Measurements from ENCODE around the gene ACOT7.
A peak's percentile ranks its signal among the peaks of the same experiment; 100 is the strongest.

ACOT7 gene

DNA sequence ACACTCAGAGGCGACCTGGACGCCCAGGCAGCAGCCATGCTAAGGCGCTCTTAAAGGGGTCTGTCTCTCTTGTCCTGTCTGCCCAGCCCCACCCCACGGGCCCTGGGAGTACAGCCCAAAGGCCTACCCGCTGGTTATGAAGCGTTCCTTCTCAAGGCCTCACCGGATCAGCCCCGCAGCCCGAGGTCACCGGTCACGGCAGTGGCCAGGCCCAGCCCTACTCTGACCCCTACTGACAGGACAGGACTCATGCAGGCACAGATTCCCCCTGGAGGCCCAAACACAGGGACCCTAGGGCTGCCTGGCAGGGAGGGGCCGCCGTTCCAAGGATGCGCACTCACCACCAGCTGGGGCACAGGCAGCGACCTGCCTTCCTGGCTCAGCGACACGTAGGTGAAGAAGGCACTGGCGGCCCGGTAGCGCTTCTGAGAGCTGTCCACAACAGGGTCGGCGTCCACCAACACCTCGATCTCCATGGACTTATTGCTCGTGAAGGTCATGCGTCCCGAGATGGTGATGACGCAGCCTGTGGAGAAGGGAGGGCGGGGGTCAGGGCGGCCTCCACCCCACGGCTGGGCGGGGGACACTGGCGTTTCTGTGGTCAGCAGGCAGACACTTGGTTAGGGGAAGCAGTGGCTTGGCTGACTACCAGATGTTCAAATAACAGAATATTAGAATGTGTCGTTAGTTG lies 112.7 kb downstream of the ACOT7 start:
- DNase-seq = no peak

DNA sequence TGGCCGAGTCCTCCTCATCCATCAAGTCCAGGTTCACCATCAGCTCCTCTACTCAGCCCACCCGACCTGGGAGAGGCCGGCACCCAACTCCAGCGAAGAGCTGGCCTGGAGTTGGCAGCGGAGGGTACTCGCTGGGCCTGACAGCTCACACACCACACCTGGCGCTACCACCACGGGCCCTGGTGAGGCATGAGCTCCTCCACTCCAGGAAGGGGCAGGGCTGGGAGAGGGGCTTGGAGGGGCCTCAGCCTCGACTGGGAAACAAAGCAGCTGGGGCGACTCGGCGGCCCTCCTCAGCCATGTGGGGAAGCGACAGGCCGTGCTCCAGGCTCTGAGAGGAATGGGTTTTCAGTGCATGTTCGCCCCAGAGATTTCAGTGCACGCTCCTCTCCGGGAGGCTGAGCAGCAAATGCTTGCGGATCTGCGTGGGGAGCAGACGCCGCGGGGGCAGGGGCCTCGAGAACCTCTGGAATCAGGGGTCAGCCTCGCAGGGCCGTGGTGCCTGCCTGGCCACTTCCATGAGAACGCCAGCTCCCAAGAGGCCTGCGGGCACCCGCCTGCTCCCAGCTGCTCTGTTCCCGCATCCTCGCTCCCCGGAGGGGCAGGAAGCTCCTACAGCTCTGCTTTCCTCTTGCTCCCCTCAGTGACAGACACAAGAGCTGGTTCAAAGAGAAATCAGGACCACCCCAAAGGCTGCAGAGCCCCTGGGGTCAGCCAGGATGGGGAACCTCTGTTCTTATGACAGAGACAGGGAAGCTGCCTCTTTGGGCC lies 113.8 kb downstream of the ACOT7 start:
- no peak for DNase-seq

DNA sequence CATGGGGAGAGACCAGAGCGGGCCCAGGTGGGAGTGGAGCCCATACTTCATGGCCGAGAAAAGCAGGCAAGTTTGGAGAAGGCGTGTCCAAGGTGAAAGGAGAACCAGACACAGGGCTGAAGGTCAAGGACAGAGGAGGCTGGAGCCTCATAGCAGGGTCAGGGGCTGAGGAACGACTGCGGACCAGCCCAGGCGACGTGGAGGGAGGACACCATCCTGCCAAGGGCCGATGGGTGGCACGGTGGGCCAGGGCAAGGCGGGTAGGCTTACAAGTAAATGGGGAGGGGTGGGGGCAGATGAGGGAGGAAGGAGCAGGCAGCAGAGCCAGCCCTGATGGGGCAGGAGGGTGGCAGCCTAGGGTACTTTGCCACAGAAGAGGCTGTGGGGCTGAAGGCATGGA lies 114.5 kb downstream of the ACOT7 start:
- DNase-seq = no peak

DNA sequence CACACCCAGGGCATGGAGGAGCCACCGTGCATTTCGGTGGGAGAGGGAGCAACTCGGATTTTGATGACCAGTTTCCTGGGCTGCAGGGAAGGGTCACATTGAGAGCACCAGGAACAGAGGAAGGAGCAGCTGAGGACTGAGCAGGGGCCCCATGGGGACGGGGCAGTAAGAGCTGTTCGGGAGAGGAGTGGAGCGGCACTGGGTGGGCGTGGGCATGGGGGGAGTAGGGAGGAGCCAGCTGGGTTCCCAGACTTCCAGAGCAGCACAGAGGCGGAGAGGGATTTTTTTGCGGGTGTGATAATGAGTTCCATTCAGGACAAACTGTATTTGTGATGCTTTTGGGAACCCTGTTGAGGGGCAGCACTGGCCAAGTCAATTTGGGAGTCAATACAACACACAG lies 115.3 kb downstream of the ACOT7 start:
- no peak for DNase-seq

DNA sequence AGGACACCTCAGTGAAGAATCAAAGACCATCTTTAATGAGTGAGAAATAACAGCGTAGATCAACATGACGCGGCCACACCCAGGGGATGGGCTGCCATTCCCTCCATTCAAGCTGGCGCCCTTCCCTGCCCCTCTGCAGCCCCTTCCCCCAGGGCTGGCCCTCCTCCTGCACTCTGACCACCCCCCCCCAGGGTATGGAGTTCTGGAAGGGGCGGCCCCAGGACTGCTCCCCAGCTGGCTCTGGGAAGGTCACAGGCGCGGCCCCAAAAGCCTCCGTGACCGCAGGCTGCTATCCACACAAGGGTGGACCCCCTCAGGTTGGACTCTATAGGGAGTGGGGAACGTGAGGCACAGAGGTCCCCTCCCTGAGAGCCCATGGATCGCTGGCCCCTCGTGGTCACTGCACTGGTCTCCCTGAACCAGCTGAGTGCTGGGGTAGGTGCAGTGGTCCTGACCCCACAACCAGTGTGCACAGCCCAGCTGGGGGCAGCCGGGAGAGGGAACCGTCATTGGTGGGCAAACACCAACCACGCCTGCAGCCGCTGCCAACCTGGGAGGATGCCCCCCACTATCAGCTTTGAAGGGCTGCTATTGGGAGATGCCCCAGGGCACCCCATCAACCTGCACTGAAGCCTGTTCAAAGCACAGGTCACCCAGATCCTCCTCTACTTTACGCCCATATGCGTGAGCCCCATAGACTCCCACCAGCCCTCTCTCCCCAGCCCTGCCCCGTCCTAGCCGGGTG lies 116.6 kb downstream of the ACOT7 start:
- no peak for DNase-seq

DNA sequence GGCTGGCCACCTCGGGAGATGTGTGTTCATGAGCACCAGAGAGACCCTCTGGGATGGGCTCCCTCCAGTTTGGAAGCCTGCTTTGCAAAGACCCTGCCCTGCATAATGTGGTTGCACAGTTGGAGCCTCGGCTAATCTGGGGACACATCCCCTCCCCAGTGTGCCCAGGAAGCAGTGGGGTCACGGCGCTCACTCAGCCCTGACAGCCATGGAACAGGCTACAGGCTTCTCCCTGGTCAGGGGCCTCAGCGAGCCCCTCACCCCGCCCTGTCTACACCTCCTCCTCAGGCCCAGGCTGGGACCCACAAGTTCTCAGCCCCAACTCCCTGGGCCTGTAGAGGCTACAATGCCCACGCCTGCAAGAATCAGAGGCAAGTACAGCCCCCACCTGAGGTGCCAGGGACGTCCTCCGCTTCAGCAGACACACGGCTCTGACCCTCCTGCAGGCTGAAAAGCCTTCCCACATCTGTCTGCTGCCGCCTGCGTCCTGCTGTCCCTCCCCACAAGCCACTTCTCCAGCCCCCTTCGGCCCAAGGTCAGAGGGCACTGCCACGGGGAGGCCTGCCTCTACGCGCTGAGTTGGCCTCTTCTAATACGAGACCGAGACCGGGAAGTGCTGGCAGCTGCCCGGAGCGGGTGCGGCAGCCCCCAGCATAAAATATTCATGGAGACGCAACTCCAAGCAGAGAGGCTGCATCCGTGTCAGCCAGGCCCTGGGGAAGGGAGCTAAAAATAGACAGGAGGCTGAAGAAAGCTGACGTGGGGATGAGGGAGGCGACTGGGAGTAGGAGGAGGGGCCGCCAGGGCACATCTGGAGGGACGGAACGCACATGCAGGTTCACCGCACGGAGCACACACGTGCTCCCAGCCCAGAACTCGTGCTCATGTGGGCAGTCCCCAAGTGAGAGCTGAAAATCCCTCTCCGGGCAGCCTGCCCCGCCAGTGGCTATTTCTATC lies 117.5 kb downstream of the ACOT7 start:
- DNase-seq = no peak

DNA sequence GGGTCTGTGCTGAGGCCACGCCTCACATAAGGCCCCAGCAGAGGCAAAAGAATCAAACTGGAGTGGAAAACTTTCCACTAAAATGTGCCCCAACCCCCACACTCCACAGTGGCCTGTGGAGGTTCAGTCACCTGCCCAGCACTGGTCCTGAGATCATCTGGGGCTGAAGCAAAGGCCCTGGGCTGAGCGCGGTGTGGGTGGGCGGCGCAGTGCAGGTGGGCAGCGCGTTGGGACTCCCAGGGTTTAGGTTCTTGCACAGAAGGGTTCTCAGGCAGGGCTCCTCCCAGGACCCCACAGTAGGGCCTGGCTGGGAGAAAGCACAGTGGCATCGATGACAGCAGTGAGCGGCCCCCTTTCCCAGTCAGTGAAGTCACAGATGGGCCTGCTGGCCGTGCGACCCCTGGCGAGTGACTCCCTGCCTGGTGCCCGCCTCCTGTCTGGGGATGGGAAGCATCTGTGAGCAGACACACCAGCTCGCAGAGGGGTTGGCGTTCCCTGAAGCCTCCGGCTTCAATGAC lies 118.9 kb downstream of the ACOT7 start:
- DNase-seq = no peak

DNA sequence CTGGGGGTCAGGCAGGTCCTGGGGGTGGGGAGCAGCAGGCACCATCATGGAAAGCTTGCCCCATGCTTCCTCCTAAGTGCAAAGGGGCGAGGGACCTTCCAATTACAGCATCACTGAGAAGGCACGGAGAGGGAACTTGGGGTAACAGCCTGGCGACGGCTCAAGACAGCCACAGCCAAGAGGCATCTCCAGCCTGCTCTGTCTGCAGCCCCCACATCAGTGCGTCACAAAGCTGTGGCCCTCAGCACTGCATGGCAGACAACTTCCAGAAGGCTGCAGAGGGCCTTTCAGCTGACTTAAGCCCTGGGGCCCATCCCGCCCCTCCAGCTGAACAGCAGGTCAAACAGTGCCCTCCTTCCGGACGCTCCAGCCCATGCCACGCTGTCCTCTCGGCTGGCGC lies 119.5 kb downstream of the ACOT7 start:
- no peak for DNase-seq

DNA sequence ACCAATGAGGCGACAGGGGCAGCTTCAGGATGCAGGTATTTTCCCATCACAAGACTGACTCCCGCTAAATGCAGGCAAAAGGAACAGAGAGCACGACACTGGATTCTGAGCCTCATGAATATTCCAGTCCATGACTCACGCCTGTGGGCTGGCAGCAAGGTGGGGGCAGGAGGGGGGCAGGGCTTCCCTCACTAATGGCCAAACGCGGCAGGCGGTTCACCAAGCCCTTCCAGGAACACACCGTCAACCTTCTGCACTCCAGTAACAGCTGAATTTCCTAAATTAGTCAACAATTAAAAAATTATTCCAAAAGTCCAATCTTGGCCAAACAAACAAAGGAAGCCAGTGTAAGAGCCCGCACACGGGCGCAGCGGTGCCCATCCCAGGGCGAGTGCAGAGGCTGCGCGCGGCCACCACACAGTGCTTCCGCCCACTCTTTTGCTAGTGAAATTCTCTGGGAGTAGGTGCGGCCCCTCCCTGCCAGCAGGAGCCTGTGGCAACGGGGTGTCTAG lies 120.1 kb downstream of the ACOT7 start:
- no peak for DNase-seq

DNA sequence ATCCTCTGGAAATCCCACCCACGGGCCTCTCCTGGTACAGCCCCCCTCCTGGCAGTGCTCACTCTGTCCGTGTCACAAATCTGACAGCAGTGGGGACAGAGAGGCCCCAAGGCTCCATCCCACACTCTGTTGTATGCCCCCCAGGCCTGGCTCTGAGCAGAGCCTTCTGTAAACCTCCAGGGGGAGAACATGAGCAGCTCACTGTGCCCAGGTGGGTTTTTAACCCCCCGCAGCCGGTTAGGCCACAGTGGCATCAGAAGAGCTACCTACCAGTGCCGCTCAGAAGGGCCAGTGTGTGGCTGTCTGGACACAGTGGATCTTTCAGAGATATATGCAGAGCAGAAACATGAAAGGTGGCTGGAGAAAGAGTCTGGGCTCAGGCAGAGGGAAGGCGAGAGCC lies 120.7 kb downstream of the ACOT7 start:
- no peak for DNase-seq

DNA sequence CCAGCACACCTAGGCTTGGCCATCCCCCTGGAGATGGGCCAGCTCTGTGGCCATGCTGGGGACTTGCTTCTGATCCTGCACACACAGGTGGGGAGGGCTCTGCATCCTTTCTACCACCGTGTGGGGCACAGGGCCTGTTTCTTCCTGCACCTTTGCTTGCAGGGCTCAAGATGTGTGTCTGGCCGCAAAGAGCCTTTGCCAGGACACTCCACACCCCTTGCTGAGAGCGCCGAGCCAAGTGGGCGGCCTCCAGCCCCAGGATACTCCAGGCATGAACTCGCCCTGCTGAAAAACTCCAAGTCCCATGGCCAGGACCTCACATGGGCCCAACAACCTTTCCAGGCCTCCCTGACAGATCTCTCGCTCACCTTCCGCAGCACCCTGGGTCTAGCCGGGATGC lies 121.1 kb downstream of the ACOT7 start:
- no peak for DNase-seq

DNA sequence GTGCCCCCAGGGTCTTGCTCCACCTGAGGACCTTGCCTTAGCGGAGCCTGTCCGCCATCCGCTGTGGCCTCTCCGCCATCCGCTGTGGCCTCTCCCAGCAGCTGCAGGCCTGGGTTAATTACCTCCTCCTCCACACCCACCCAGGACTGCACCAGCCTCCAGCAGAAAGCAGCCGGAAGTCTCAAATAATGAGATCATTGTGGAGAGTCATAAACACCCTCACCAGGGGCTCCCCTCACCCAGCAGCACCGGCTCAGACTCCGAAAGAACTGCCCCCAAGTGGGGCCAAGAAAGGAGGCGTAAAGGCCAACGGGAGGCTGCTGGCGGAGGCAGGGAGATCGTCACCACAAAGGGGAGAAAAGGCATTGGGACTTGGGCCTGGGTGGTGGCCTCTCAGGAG lies 122.0 kb downstream of the ACOT7 start:
- no peak for DNase-seq

DNA sequence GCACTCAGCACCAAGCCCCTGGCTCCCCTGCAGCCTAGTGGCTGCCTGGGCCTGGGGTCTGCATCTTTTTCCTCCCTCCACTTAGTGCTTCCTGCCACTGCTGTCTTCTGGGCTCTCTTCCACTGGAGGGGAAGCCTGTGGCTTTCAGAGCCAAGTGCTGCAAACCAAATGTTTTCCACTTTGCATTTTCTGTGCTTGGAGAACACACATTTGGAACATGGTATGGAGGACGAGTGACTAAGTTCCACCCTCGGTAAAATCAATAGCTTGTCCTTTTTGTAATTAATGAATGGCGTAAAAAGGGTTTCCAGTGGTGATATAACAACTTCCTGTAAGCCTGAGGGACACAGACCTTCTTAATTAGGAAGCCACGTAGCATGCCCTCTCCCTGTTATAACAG lies 122.6 kb downstream of the ACOT7 start:
- DNase-seq = no peak

DNA sequence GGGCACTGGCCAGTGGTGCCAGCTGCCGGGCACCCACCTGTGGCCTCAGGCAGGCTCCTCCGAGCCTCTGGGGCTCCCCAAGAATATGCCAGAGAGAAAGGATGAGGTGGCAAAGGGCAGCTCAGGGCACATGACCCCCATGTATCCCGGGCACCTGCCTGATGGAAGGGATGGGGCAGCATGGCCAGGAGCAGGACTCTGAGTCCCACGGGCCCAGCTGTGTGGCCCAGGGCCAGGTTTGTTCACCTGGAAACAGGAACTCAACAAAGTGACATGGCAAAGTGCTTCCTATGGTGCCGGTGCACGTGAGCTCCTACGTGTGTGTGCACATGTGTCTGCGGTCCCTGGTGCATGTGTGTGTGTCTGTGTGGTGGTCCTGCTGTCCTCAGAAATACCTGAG lies 123.2 kb downstream of the ACOT7 start:
- DNase-seq = no peak

DNA sequence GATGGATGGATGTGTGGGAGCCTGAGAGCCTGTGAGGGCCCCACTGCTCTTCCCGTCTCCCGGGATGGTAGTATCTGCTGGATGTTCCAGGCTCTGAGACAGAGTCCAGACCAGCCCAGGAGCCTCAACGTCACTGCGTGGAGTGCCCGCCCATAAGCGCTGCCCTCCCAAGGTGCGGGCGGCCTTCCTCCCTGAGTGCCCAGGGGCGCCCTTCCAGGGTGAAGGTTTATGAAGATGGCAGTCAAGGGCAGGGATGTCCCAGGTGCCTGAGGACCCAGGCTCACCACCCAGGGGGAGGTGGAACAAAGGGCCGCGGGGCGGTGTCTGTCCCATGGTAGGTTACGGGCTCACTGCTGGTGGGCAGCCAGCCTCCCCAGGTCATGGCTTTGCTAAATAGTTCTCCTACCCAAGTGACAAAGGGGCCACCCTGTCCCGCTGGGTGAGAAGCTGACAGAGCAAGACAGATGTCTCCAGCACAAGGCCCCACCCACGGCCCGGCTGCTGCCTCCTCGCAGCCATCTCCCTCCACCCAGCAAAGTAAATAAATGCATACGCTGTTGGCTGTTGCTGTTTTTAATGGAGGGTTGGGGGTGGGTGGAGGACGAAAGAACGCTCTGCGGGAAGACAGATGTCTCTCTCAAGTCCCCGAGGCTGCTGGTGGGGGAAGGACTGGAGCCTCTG lies 123.7 kb downstream of the ACOT7 start:
- peak; percentile 1 for DNase-seq

DNA sequence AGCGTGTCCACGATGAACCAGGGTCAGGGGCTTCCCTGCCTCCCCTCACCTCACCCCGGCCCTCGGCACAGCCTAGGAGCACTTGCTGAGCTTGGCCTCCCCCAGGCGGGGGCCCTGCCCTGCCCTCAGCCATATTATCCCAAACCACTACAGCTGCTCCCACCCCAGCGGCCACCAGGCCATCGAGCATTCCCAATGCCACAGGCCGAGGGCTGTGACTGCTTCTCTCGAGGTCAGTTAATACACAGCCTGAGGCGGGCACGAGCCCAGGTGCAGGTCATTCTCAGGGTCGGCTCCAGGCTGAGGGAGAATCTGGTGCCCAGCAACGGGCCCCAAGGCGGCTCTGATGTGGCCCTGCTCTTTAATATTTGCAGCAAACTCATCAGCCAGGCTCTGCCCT lies 124.3 kb downstream of the ACOT7 start:
- no peak for DNase-seq

DNA sequence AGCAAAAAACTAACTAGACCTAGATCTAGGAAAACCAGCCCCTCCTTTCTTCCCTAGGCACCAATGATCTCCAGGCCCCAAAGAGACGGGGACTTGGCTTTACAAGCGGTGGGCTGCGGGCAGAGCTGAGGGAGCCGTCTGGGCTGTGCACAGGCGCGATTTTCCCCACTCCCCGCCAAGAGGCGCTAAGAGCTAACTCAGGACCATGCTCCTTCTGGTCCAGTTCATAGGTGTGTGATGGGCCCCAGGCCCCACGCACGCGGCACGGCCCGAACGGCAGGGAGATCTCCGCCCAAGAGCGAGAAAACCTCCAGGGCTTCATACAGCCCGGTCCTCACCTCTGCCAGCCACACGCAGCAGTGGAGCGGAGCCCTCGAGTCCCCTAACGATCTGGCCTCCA lies 125.2 kb downstream of the ACOT7 start:
- DNase-seq = no peak

DNA sequence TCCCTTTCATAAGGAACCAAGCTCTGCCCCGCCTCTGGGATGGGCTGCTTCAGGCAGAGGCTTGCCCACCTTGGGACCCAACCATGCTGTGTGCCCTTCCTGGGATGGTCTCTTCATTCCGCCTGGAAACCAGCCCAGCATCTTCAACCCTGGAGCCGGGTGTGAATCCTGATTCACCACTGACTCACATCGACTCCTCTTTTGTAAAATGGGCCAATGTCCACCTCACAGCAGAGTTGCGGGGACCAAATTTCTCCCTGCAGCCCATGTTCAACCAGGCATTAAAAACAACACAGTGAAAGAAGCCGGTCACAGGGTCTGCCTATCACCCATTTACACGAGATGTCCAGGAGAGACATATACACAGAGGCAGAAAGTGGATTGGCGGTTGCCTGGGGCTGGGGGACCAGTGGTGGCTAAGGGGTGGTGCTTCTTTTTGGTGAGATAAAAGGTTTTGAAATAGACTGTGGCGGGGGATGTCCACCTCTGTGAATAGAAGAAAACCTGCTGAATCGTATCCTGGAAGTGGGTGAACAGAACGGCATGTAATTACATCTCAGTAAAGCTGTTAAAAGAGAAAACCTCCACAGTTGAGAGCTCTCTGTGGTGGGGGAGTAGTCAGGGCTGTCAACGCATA lies 125.8 kb downstream of the ACOT7 start:
- DNase-seq = no peak

DNA sequence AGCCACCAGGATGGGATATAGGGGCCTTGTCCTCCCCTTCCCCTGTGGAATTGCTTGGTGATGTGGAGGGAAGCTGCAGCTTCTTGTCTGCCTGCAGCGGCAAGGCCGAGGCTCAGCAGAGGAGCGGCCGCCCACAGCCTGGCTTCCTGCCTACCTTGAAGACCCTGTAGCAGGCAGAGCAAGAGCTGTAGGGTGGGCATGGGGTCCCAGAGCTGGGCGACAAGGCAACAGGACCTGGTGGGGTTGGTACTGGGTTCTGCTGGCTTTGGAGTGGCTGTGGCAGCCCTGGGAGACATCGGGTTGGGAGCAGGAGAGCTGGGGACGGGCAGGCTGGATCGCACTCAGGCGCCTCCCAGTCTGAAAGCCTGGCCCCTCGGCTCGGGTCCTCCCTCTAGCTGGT lies 126.9 kb downstream of the ACOT7 start:
- DNase-seq = no peak

DNA sequence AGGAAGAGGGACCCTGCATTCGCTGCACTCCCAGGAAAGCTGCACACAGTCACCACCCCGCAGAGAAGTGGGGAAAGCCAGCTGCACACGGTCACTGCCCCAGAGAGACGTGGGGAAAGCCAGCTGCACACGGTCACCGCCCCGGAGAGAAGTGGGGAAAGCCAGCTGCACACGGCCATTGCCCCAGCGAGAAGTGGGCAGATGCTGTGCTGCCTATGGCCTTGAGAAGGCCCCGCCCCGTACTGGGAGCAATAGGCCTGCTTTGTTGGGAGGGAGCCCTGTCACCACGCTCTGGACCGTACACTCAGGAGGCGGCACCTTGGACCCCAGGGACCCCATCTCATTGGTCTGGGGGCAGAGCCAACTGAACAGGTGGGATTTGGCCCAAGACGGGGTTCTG lies 128.4 kb downstream of the ACOT7 start:
- DNase-seq = no peak

DNA sequence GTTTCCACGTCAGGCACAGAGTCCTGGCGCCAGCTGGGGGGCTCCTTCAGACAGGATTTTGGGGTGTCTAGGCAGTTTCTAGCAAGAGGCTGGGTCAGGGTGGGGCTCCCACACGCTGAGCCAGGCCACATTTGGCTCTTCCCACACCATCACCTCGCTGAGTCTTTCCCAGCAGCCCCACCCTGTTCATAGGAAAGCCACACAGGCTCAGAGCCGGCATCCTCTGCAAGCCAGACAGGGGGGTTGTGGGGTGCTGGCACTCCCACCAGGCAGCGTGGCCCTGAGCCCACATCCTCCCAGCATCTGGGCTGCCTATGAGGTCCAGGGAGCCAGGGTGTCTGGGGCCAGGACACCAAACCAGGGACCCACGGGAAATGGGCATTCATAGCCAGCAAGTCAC lies 129.9 kb downstream of the ACOT7 start:
- no peak for DNase-seq
